ENCODE results near the gene AKR1E2. TPM values are rescaled to one million over a fixed set of nuclear protein-coding genes. Genes with fewer than 3 reads are reported as not detected.

AKR1E2 gene
- total RNA-seq, 1 donor from 2014 or later, result 10.0 TPM

- ATAC-seq (peak; percentile 38), DNase-seq (no peak)
- no peak overlapping the region for H3K4me3 ChIP-seq
- H3K27me3 ChIP-seq, result no peaks in the 10 kb centered on the region
- intact Hi-C loops (cut with DNase I), result no loop called here
- no peaks in the 10 kb centered on the region for H3K36me3 ChIP-seq
- no peak for TF ChIP-seq CTCF (IDR thresholded peaks at IDR 0.05)
- H3K27ac ChIP-seq, result no peak overlapping the region
- H3K4me1 ChIP-seq, result no peaks in the 10 kb centered on the region
- no peaks in the 10 kb centered on the region for H3K9me3 ChIP-seq
Observed at GRCh38 chr10:4865945-4866661, 40.1 kb downstream of the AKR1E2 start.

- H3K27ac ChIP-seq, result no peak overlapping the region
- no peak for TF ChIP-seq CTCF (IDR thresholded peaks at IDR 0.05)
- no peaks in the 10 kb centered on the region for H3K9me3 ChIP-seq
- ATAC-seq, result no peak
- no peak for DNase-seq
- H3K27me3 ChIP-seq, result no peaks in the 10 kb centered on the region
- H3K4me3 ChIP-seq, result no peak overlapping the region
- intact Hi-C loops (cut with DNase I), result no loop called here
- no peaks in the 10 kb centered on the region for H3K4me1 ChIP-seq
- H3K36me3 ChIP-seq, result no peaks in the 10 kb centered on the region
Observed at GRCh38 chr10:4867109-4867519, 41.1 kb downstream of the AKR1E2 start.

- Histone ChIP-seq H3K4me1 (no peaks in the 10 kb centered on the region), H3K9me3 (no peaks in the 10 kb centered on the region), H3K36me3 (no peaks in the 10 kb centered on the region), H3K27me3 (no peaks in the 10 kb centered on the region), H3K27ac (no peak overlapping the region), H3K4me3 (no peak overlapping the region)
- no peak for ATAC-seq
- DNase-seq, result no peak
- intact Hi-C loops (cut with DNase I), result no loop called here
- TF ChIP-seq CTCF (IDR thresholded peaks at IDR 0.05), result no peak
Observed at GRCh38 chr10:4867520-4868356, 41.7 kb downstream of the AKR1E2 start.

- intact Hi-C loops (cut with DNase I), result no loop called here
- no peaks in the 10 kb centered on the region for H3K4me1 ChIP-seq
- DNase-seq, result no peak
- H3K27me3 ChIP-seq, result no peaks in the 10 kb centered on the region
- no peak for TF ChIP-seq CTCF (IDR thresholded peaks at IDR 0.05)
- no peak for ATAC-seq
- H3K9me3 ChIP-seq, result no peaks in the 10 kb centered on the region
- no peak overlapping the region for H3K27ac ChIP-seq
- H3K36me3 ChIP-seq, result no peaks in the 10 kb centered on the region
- H3K4me3 ChIP-seq, result no peak overlapping the region
Observed at GRCh38 chr10:4868357-4868657, 42.3 kb downstream of the AKR1E2 start.

- H3K27ac ChIP-seq, result no peak overlapping the region
- no peaks in the 10 kb centered on the region for H3K4me1 ChIP-seq
- no peaks in the 10 kb centered on the region for H3K36me3 ChIP-seq
- ATAC-seq (no peak), DNase-seq (no peak)
- no peak for TF ChIP-seq CTCF (IDR thresholded peaks at IDR 0.05)
- intact Hi-C loops (cut with DNase I), result no loop called here
- no peaks in the 10 kb centered on the region for H3K9me3 ChIP-seq
- H3K27me3 ChIP-seq, result no peaks in the 10 kb centered on the region
- H3K4me3 ChIP-seq, result no peak overlapping the region
Observed at GRCh38 chr10:4882704-4883078, 56.7 kb downstream of the AKR1E2 start.
